ENCODE data around the gene FAM114A1. TPM values are rescaled to one million over a fixed set of nuclear protein-coding genes. Genes with fewer than 3 reads are reported as not detected.
"Not testable (repeated sequence)": the region's sequence is repeated elsewhere in the genome, so short reads cannot be mapped to it uniquely, and the experiment has no call there.

The FAM114A1 gene
- total and polyA plus RNA-seq, 7 donors, result 5.6 to 20.0 (median 15.4) TPM

- no peak for ATAC-seq
- no peaks in the 10 kb centered on the region for H3K27me3 ChIP-seq (ENCODE audit: insufficient read depth in 3 of 3, low read length in 2 of 3)
- no peak overlapping the region for H3K4me3 ChIP-seq
- WGBS, 3 donors, result 60 to 93% (median 87%) methylated on average over 4 of the region's 4 CpGs
- no peaks in the 10 kb centered on the region for H3K4me1 ChIP-seq
- no peak for TF ChIP-seq CTCF (IDR thresholded peaks at IDR 0.05)
- H3K36me3 ChIP-seq (ENCODE audit: insufficient read depth in 1 of 2, low read depth in 1 of 2), result no peaks in the 10 kb centered on the region
- H3K27ac ChIP-seq, result no peak overlapping the region
- no peak for DNase-seq
- intact Hi-C loops (cut with DNase I), result no loop called here
- no peaks in the 10 kb centered on the region for H3K9me3 ChIP-seq
These were observed 91.0 kb downstream of the FAM114A1 start for GRCh38 chr4:38958453-38959190.

GRCh38 chr4:38959248-38959647 lies 91.6 kb downstream of the FAM114A1 start:
- H3K4me3 ChIP-seq; DNase-seq; ATAC-seq; intact Hi-C loops (cut with DNase I); H3K4me1 ChIP-seq; H3K27me3 ChIP-seq (ENCODE audit: insufficient read depth in 3 of 3, low read length in 2 of 3); H3K27ac ChIP-seq; H3K36me3 ChIP-seq (ENCODE audit: insufficient read depth in 1 of 2, low read depth in 1 of 2); H3K9me3 ChIP-seq: not testable (repeated sequence)
- 89 to 91% (median 90%) methylated on average over 5 of the region's 5 CpGs for WGBS, 3 donors

- no peak for DNase-seq
- 86 to 88% (median 87%) methylated on average over 11 of the region's 11 CpGs for WGBS, 3 donors
These were observed 97.6 kb downstream of the FAM114A1 start for GRCh38 chr4:38964942-38965775.

GRCh38 chr4:38965866-38966265 lies 98.3 kb downstream of the FAM114A1 start:
- no peaks in the 10 kb centered on the region for H3K36me3 ChIP-seq (ENCODE audit: insufficient read depth in 1 of 2, low read depth in 1 of 2)
- DNase-seq (no peak), ATAC-seq (no peak)
- intact Hi-C loops (cut with DNase I), result no loop called here
- no peak overlapping the region for H3K4me3 ChIP-seq
- H3K4me1 ChIP-seq, result no peaks in the 10 kb centered on the region
- no peaks in the 10 kb centered on the region for H3K27me3 ChIP-seq (ENCODE audit: insufficient read depth in 3 of 3, low read length in 2 of 3)
- no peak overlapping the region for H3K27ac ChIP-seq
- WGBS, 3 donors, result 79 to 82% (median 80%) methylated on average over 3 of the region's 3 CpGs
- H3K9me3 ChIP-seq, result no peaks in the 10 kb centered on the region
- no peak for TF ChIP-seq CTCF (IDR thresholded peaks at IDR 0.05)

More at GRCh38 chr4:38964942-38965775, 97.6 kb downstream of the FAM114A1 start:
- Histone ChIP-seq H3K9me3 (no peaks in the 10 kb centered on the region), H3K4me1 (no peaks in the 10 kb centered on the region), H3K27ac (no peak overlapping the region), H3K36me3 (ENCODE audit: insufficient read depth in 1 of 2, low read depth in 1 of 2) (no peaks in the 10 kb centered on the region), H3K27me3 (ENCODE audit: insufficient read depth in 3 of 3, low read length in 2 of 3) (no peaks in the 10 kb centered on the region), H3K4me3 (no peak overlapping the region)
- ATAC-seq, result no peak
- intact Hi-C loops (cut with DNase I), result no loop called here
- no peak for TF ChIP-seq CTCF (IDR thresholded peaks at IDR 0.05)
